Duodenal mucosa (tissue), 2 donors: ENCODE results near the gene GPR151.

Source experiments
- H3K27ac ChIP-seq: one replicate; pipeline ENCODE4 v1.7.0; 2013; ENCODE audit warnings: low read depth, low read length
- H3K27me3 ChIP-seq, 2 donors: one replicate each; pipeline ENCODE4 v1.7.0; 2013; ENCODE audit warnings: low read length in 2 of 2, control low read depth in 1 of 2; ENCODE audit not compliant: insufficient read depth in 2 of 2, control insufficient read depth in 1 of 2
- H3K36me3 ChIP-seq, 2 donors: one replicate each; pipeline ENCODE4 v1.7.0; 2013; ENCODE audit warnings: low read length in 2 of 2, control low read depth in 1 of 2; ENCODE audit not compliant: insufficient read depth in 2 of 2, control insufficient read depth in 1 of 2
- H3K4me1 ChIP-seq, 2 donors: one replicate each; pipeline ENCODE4 v1.7.0; 2013; ENCODE audit warnings: low read length in 2 of 2, control low read depth in 1 of 2; ENCODE audit not compliant: insufficient read depth in 2 of 2, control insufficient read depth in 1 of 2
- H3K4me3 ChIP-seq, 2 donors: one replicate each; pipeline ENCODE4 v1.7.0; 2013; ENCODE audit warnings: low read length in 2 of 2, low read depth in 1 of 2
- H3K9ac ChIP-seq, 2 donors: one replicate each; pipeline ENCODE4 v1.7.0; 2013; ENCODE audit warnings: low read length in 2 of 2, low read depth in 1 of 2
- H3K9me3 ChIP-seq, 2 donors: one replicate each; pipeline ENCODE4 v1.7.0; 2013; ENCODE audit warnings: low read length in 2 of 2, control low read depth in 1 of 2; ENCODE audit not compliant: control insufficient read depth in 1 of 2

GPR151 gene

DNA sequence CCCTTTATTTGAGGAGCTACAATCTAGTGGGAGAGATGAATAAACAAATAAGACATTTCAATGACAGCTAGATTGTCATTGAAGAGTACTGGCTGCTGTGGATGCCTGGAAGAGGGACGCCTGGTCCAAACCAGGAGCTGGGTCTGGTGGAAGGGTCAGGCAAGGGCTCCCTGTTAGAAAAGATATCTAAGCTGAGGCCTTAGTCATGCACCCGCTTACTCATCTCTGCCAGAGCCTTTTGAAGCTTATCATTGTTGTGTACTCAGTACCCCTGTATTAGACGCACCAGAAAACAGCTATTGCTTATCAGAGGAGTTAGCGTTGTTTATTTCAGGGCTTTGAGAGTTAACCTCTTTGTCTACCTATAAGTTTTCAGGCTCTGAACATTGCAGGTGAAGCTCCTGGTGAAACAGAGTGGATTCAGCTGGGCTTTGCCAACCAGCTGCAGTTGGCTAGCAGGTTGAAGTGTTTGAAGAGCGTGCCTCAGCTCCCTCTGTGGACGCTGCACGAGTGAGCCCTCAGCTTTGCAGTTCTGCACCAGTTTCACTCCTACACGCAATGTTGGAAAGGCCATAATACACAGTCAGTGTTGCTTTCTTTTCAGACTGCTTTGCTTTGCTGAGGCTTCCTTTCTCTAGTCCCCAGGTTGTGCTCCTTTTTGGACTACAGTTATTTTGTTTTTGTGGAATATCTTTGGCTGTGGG, 5.6 kb upstream of the GPR151 start:
- H3K4me1 ChIP-seq, result no peaks in the 10 kb centered on the region
- H3K27ac ChIP-seq, result no peak overlapping the region
- no peaks in the 10 kb centered on the region for H3K27me3 ChIP-seq
- no peak overlapping the region for H3K4me3 ChIP-seq
- no peaks in the 10 kb centered on the region for H3K9me3 ChIP-seq
- no peaks in the 10 kb centered on the region for H3K36me3 ChIP-seq
- no peak overlapping the region for H3K9ac ChIP-seq

DNA sequence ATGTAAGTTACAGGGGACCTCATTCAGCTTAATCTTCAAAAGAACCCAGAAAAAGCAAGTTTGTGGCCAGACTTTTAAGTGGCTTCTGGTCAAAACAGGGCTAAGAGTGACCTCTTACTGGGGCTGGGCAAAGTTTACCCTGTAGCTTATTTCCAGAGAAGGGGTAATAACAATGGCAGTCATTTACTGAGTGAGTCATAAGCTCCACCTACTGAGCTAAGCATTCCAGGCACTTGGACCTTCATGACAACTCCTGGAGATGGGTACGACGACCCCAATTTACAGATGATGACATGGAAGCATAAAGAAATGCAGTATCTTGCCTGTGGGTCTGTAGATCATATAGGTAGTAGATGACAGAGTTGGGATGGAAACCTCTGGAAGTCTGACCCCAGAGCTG, 4.7 kb upstream of the GPR151 start:
- Histone ChIP-seq H3K9me3 (no peaks in the 10 kb centered on the region), H3K9ac (no peak overlapping the region), H3K27me3 (no peaks in the 10 kb centered on the region), H3K27ac (no peak overlapping the region), H3K4me1 (no peaks in the 10 kb centered on the region), H3K36me3 (no peaks in the 10 kb centered on the region), H3K4me3 (no peak overlapping the region)

DNA sequence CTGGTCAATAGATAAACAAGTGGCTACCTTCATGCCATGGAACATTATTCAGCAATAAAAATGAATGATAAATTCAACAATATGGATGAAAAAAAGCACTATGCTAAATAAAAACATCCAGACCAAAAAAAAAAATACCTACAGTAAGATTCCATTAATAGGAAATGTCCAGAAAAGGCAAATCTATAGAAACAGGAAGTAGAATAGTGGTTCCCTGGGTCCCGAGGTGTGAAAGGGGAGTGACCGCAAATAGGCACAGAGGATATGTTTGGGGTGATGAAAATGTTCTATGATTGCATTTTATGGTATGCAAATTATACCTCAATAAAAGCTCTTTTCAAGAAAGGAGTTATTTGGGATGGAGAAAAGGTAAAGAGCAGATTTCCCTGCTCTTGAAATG, 3.6 kb upstream of the GPR151 start:
- H3K36me3 ChIP-seq, result no peaks in the 10 kb centered on the region
- H3K4me1 ChIP-seq, result no peaks in the 10 kb centered on the region
- no peak overlapping the region for H3K9ac ChIP-seq
- H3K27ac ChIP-seq, result no peak overlapping the region
- no peaks in the 10 kb centered on the region for H3K9me3 ChIP-seq
- no peaks in the 10 kb centered on the region for H3K27me3 ChIP-seq
- no peak overlapping the region for H3K4me3 ChIP-seq

DNA sequence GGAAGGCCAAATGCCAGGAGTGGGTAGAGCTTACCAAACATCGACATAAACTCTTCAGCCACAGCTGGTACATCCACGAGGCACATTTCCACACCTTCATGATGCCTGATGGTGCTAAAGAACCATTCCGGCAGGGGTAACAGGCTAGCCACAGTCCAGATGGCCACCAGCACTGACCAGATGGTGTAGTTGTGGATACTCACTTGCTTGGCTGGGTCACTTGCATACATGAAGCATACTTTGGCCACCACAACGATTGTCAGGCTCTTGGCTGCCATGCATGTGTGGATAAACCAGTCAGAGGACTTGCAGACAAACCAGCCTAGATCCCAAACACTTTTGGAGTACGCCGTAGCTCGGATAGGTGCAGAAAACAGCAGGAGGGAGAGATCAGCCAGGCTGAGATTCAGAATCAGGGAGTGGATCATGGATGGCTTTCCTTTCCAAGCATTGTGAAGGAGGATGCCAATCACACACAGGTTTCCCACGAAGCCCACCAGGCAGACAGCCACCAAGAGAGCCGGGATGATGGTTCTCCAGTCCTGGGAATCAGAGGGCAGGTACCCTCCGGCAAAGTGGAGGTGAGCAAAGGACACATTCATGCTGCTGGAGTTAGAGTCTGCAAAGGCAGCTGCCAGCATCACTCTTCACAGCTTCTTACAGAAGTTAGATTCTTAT, 378 bp downstream of the GPR151 start:
- Histone ChIP-seq H3K9ac (no peak overlapping the region), H3K27me3 (no peaks in the 10 kb centered on the region), H3K36me3 (peaks cover 4 to 11% of the 10 kb centered on the region in 2 donors), H3K9me3 (no peaks in the 10 kb centered on the region), H3K4me3 (no peak overlapping the region), H3K27ac (no peak overlapping the region), H3K4me1 (no peaks in the 10 kb centered on the region)

DNA sequence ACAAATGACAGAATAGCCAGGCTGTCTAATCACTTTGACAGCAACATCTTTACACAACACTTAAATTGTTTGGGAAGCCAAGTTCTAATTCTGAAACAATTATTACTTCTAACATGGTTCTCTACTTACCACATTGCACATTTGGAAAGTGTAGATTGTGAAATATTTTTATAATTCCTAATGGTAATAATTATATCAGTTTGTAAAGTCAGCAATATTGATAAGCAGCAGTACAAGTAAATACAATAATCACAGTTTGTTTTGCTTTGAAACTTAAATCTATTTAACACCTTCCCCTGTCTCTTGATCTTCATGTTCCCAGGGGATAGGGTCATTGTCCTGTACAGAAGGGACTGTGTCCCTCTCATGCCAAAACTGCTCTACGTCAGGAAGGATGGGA, 1.4 kb downstream of the GPR151 start:
- Histone ChIP-seq H3K9ac (no peak overlapping the region), H3K4me3 (no peak overlapping the region), H3K27me3 (no peaks in the 10 kb centered on the region), H3K36me3 (peaks cover 7 to 22% of the 10 kb centered on the region in 2 donors), H3K9me3 (no peaks in the 10 kb centered on the region), H3K4me1 (no peaks in the 10 kb centered on the region), H3K27ac (no peak overlapping the region)

DNA sequence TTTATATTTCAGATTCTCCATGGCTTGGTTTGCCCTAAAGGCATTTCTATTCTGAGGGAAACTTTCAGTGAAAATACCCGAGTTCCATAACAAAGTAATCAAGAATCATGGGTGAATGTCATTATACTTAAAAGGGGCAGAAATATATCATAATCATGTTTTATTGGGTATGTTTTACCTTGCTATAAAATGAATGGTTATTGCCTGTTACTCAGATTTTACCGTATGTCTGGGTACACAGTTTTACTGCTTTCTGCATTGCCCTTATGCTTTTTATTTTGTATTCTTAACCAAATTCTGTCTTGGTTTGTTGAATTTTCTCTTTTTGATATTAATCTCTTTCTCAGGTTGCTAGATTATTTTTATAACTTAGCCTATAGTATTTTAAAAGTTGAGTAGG, 2.5 kb downstream of the GPR151 start:
- no peak overlapping the region for H3K4me3 ChIP-seq
- no peaks in the 10 kb centered on the region for H3K4me1 ChIP-seq
- H3K36me3 ChIP-seq, result peaks cover 7 to 31% of the 10 kb centered on the region in 2 donors
- H3K27me3 ChIP-seq, result no peaks in the 10 kb centered on the region
- no peaks in the 10 kb centered on the region for H3K9me3 ChIP-seq
- no peak overlapping the region for H3K9ac ChIP-seq
- H3K27ac ChIP-seq, result no peak overlapping the region

DNA sequence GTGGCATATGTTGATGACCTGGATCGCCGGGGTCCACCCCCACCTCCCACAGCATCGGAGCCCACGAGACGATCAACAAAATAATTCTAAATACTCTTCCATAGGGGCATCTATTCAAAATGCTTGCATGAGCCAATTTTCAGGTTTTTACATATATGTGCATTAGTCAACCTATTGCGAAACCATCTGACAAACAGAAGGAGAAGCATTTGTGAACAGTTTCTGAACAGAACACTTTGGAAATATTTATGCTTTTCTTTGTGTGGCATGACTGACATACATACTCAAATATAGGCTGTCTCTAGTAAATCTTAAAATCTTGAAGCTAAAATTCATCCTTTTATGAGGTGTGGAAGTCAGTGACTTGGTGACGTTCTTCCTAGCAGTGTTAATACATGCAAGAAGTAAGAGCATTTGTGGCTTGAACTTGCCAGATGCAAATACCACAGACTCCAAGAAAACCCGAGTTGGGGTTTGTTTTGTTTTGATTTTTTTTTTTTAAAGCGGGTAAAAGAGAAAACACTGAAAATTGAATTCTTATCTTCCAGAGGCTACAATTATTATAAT, 5.3 kb downstream of the GPR151 start:
- no peaks in the 10 kb centered on the region for H3K27me3 ChIP-seq

DNA sequence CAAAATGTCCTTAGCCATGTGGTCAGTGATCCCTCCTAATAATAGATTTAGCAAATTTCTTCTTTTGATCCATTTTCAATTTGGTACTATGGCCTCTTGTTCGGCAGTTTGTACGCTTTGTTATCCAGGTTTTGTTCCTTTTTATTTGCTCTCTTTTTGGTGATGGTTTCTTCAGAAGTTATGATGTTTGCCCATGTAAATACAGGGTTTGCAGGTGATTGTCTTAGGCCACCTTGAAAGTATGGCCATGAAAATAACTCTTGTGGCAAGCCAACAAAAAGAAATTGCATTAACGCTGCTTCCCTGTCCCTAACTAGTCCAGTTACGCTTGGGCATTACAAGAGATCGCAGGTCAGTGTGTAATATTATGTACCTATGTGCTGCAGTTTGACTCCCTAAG, 8.6 kb downstream of the GPR151 start:
- no peak overlapping the region for H3K4me3 ChIP-seq
- H3K4me1 ChIP-seq, result no peaks in the 10 kb centered on the region
- H3K27ac ChIP-seq, result no peak overlapping the region
- H3K9ac ChIP-seq, result no peak overlapping the region
- no peaks in the 10 kb centered on the region for H3K27me3 ChIP-seq
- no peaks in the 10 kb centered on the region for H3K9me3 ChIP-seq
- H3K36me3 ChIP-seq, result peaks cover 24 to 80% of the 10 kb centered on the region in 2 donors

More for the DNA sequence above, 5.3 kb downstream of the GPR151 start:
- Histone ChIP-seq H3K4me1 (no peaks in the 10 kb centered on the region), H3K9me3 (no peaks in the 10 kb centered on the region), H3K4me3 (no peak overlapping the region), H3K27ac (no peak overlapping the region), H3K9ac (no peak overlapping the region), H3K36me3 (peaks cover 13 to 58% of the 10 kb centered on the region in 2 donors)

DNA sequence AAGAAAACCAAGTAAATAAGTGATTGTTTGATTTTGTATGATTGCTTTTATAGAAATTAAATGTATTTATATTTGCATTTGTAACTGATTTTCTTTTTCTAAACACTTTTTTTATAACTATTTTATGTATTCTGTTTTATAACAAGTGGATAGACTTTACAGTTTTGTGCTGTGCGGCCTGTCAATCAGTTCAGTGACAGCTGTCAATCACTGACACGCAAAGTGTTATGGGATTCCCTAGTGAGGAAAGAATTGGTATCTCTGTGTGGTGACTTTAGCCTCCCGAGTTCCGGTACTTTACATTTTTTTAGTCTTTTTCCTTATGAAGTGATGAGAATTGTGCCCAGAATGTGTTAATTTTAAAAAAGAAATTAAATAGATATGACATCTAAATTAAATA, 16.3 kb downstream of the GPR151 start:
- no peaks in the 10 kb centered on the region for H3K9me3 ChIP-seq
- peaks cover 10 to 27% of the 10 kb centered on the region in 2 donors for H3K36me3 ChIP-seq
- no peaks in the 10 kb centered on the region for H3K4me1 ChIP-seq
- no peak overlapping the region for H3K9ac ChIP-seq
- no peaks in the 10 kb centered on the region for H3K27me3 ChIP-seq
- H3K27ac ChIP-seq, result no peak overlapping the region
- H3K4me3 ChIP-seq, result no peak overlapping the region

DNA sequence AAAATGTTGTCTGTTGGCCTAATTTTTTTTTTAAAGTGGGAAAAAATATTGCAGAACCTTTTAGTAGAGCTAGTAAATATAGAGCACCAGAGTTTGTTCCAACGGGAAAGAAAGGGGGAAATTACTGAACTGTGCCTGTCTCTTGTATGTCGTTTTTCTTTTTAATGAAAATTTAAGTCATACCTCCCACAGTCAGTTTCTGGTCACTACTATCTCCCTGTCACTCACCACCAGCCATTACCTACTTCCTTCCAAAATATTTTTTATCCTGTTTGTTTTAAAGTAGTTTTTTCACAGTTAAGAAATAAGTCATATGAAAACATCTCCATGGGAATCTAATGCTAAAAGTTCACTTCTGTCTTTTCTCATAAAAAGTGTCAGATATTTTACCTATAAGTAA, 21.3 kb downstream of the GPR151 start:
- H3K9ac ChIP-seq, result no peak overlapping the region
- no peaks in the 10 kb centered on the region for H3K9me3 ChIP-seq
- H3K36me3 ChIP-seq, result peaks cover 7 to 23% of the 10 kb centered on the region in 2 donors
- H3K4me1 ChIP-seq, result no peaks in the 10 kb centered on the region
- no peak overlapping the region for H3K27ac ChIP-seq
- no peak overlapping the region for H3K4me3 ChIP-seq
- H3K27me3 ChIP-seq, result no peaks in the 10 kb centered on the region
